HepG2 (cell line): Measurements from ENCODE around the gene HSPB7.

Experiments
- EZH2 ChIP-seq: conservative IDR thresholded peaks from 2 replicates; pipeline ENCODE4 v1.6.1; 2012; ENCODE audit warnings: mild to moderate bottlenecking, low read depth, low read length, moderate library complexity
- FOXK2 ChIP-seq: fragments of 450-650 bp; IDR thresholded peaks from 2 replicates; pipeline ENCODE4 v1.6.1; 2016
- NBN ChIP-seq: fragments of 450-650 bp; conservative IDR thresholded peaks from 2 replicates; pipeline ENCODE4 v1.6.1; 2017
- NCOR1 ChIP-seq: fragments of 200-600 bp; sonication (generic); IDR thresholded peaks from 2 replicates; pipeline ENCODE4 v1.7.0; 2017; ENCODE audit warnings: antibody characterized with exemption, low read length, borderline replicate concordance
- RELA ChIP-seq: sonication (generic); formaldehyde crosslinking; IDR thresholded peaks from 2 replicates; pipeline ENCODE4 v1.4.0; 2020; ENCODE audit warnings: missing genetic modification reagents
- SMC3 ChIP-seq: IDR thresholded peaks from 2 replicates; pipeline ENCODE4 v1.6.1; 2011; ENCODE audit warnings: low read length, improper control_type of control experiment
- SOX6 ChIP-seq, 2 experiments: fragments of 450-650 bp in 1 of 2; sonication (generic) in 1 of 2; formaldehyde crosslinking in 1 of 2; IDR thresholded peaks; 2 replicates each; pipeline versions ENCODE4 v1.4.0 to v1.6.1; 2017 to 2020; ENCODE audit warnings: antibody characterized with exemption in 1 of 2, mild to moderate bottlenecking in 1 of 2, missing genetic modification reagents in 1 of 2
- ZBTB10 ChIP-seq: sonication (generic); formaldehyde crosslinking; IDR thresholded peaks from 2 replicates; pipeline ENCODE4 v1.4.0; 2020; ENCODE audit warnings: missing genetic modification reagents, borderline replicate concordance
- TF ChIP-seq, protein P1 (sequence below): sonication (generic); formaldehyde crosslinking; IDR thresholded peaks from 2 replicates; pipeline ENCODE4 v1.5.0; 2020; ENCODE audit warnings: mild to moderate bottlenecking, missing genetic modification reagents, moderate library complexity

- no peak for TF ChIP-seq SOX6 (IDR thresholded peaks at IDR 0.05)
- no peak for TF ChIP-seq SOX6 (CRISPR knock-in tag; IDR thresholded peaks at IDR 0.05)
- no peak for TF ChIP-seq NCOR1
- TF ChIP-seq ZBTB10 (CRISPR knock-in tag) = no peak
- no peak for TF ChIP-seq RELA (CRISPR knock-in tag)
- no peak for TF ChIP-seq EZH2
- no peak for TF ChIP-seq NBN
- TF ChIP-seq FOXK2 = no peak
- TF ChIP-seq, protein P1, sequence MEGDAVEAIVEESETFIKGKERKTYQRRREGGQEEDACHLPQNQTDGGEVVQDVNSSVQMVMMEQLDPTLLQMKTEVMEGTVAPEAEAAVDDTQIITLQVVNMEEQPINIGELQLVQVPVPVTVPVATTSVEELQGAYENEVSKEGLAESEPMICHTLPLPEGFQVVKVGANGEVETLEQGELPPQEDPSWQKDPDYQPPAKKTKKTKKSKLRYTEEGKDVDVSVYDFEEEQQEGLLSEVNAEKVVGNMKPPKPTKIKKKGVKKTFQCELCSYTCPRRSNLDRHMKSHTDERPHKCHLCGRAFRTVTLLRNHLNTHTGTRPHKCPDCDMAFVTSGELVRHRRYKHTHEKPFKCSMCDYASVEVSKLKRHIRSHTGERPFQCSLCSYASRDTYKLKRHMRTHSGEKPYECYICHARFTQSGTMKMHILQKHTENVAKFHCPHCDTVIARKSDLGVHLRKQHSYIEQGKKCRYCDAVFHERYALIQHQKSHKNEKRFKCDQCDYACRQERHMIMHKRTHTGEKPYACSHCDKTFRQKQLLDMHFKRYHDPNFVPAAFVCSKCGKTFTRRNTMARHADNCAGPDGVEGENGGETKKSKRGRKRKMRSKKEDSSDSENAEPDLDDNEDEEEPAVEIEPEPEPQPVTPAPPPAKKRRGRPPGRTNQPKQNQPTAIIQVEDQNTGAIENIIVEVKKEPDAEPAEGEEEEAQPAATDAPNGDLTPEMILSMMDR = no peak
- TF ChIP-seq SMC3 = no peak
These were observed 51.5 kb downstream of the HSPB7 start for GRCh38 chr1:15966081-15966955.
